HepG2 (cell line): ENCODE measurements around the gene IQSEC1. TPM values are rescaled to one million over a fixed set of nuclear protein-coding genes. Genes with fewer than 3 reads are reported as not detected.

Experiments
- ADNP ChIP-seq: sonication (generic); formaldehyde crosslinking; IDR thresholded peaks from 2 replicates; pipeline ENCODE4 v1.4.0; 2020; ENCODE audit warnings: missing genetic modification reagents
- ATF3 ChIP-seq: sonication (generic); formaldehyde crosslinking; IDR thresholded peaks from 2 replicates; pipeline ENCODE4 v1.4.0; 2020; ENCODE audit warnings: missing genetic modification reagents
- CBX2 ChIP-seq, 2 experiments: fragments of 200-600 bp in 1 of 2; sonication (generic); formaldehyde crosslinking in 1 of 2; IDR thresholded peaks; 2 replicates each; pipeline versions ENCODE4 v1.7.0 to v1.8.1; 2018 to 2022; ENCODE audit warnings: low read depth in 2 of 2, low read length in 1 of 2, mild to moderate bottlenecking in 1 of 2, missing genetic modification reagents in 1 of 2
- DPF2 ChIP-seq: sonication (generic); formaldehyde crosslinking; IDR thresholded peaks from 2 replicates; pipeline ENCODE4 v1.4.0; 2020; ENCODE audit warnings: mild to moderate bottlenecking, low read depth, missing genetic modification reagents, borderline replicate concordance
- EP300 ChIP-seq, 3 experiments: sonication (generic) in 1 of 3; formaldehyde crosslinking in 1 of 3; IDR thresholded peaks; 2 replicates each; pipeline versions ENCODE4 v1.5.1 to v1.6.1; 2011 to 2020; ENCODE audit warnings: low read depth in 2 of 3, low read length in 2 of 3, borderline replicate concordance in 1 of 3, improper control_type of control experiment in 1 of 3, mild to moderate bottlenecking in 1 of 3, missing genetic modification reagents in 1 of 3, moderate library complexity in 1 of 3
- KDM4B ChIP-seq: sonication (generic); formaldehyde crosslinking; IDR thresholded peaks from 2 replicates; pipeline ENCODE4 v1.4.0; 2020; ENCODE audit warnings: missing genetic modification reagents
- NFYC ChIP-seq: IDR thresholded peaks from 2 replicates; pipeline ENCODE4 v1.6.1; 2016; ENCODE audit warnings: missing genetic modification reagents, missing compliant biosample characterization
- SATB2 ChIP-seq: sonication (generic); formaldehyde crosslinking; IDR thresholded peaks from 2 replicates; pipeline ENCODE4 v1.5.0; 2020; ENCODE audit warnings: missing genetic modification reagents
- ZNF451 ChIP-seq: sonication (generic); formaldehyde crosslinking; IDR thresholded peaks from 2 replicates; pipeline ENCODE4 v1.5.0; 2020; ENCODE audit warnings: mild to moderate bottlenecking, missing genetic modification reagents
- ZNF550 ChIP-seq: sonication (generic); formaldehyde crosslinking; IDR thresholded peaks from 2 replicates; pipeline ENCODE4 v1.4.0; 2020; ENCODE audit warnings: mild to moderate bottlenecking, missing genetic modification reagents, borderline replicate concordance
- ZNF747 ChIP-seq: sonication (generic); formaldehyde crosslinking; IDR thresholded peaks from 2 replicates; pipeline ENCODE4 v1.8.1; 2023; ENCODE audit warnings: missing genetic modification reagents, mild to moderate bottlenecking, borderline replicate concordance
- ZNF800 ChIP-seq: sonication (generic); formaldehyde crosslinking; IDR thresholded peaks from 2 replicates; pipeline ENCODE4 v1.4.0; 2020; ENCODE audit warnings: missing genetic modification reagents
- ZNF891 ChIP-seq: sonication (generic); formaldehyde crosslinking; IDR thresholded peaks from 2 replicates; pipeline ENCODE4 v1.5.0; 2020; ENCODE audit warnings: mild to moderate bottlenecking, missing genetic modification reagents
- polyA plus RNA-seq, 8 experiments: library from polyadenylated mRNA; depleted of rRNA in 3 of 8; stranded (reverse) in 7 of 8; unstranded in 1 of 8; fragments of >200 nt; fragmentation: Illumina TruSeq in 4 of 8; extraction: Trizol in 4 of 8; gene quantifications; 2 replicates each; pipeline versions ENCODE4 v1.2.1 to v1.2.3, GENCODE V29; 2011 to 2016; ENCODE audit warnings: low read depth in 4 of 8, missing spikeins in 1 of 8, mixed read lengths in 1 of 8; ENCODE audit not compliant: insufficient read depth in 1 of 8
- total RNA-seq, 5 experiments: library from RNA; depleted of rRNA; stranded (reverse); fragments of >200 nt; fragmentation: Illumina TruSeq; extraction: Trizol; gene quantifications; 2 replicates each; pipeline ENCODE4 v1.2.3, GENCODE V29; 2016; ENCODE audit warnings: low read depth in 1 of 5
- TF ChIP-seq, protein P1 (sequence below): sonication (generic); formaldehyde crosslinking; IDR thresholded peaks from 2 replicates; pipeline ENCODE4 v1.4.0; 2020; ENCODE audit warnings: missing genetic modification reagents, mild to moderate bottlenecking, borderline replicate concordance
- TF ChIP-seq, protein P2 (sequence below): sonication (generic); formaldehyde crosslinking; IDR thresholded peaks from 2 replicates; pipeline ENCODE4 v1.5.0; 2020; ENCODE audit warnings: mild to moderate bottlenecking, missing genetic modification reagents
- TF ChIP-seq, protein P3 (sequence below): sonication (generic); formaldehyde crosslinking; IDR thresholded peaks from 2 replicates; pipeline ENCODE4 v1.5.0; 2020; ENCODE audit warnings: missing genetic modification reagents
- TF ChIP-seq, protein P4 (sequence below): sonication (generic); formaldehyde crosslinking; IDR thresholded peaks from 2 replicates; pipeline ENCODE4 v1.4.0; 2020; ENCODE audit warnings: missing genetic modification reagents, borderline replicate concordance

IQSEC1 gene
- total and polyA plus RNA-seq, 2 of the 13 experiments (the other 11 are each of a cell fraction or from before 2014, with no cell fraction given) = 17.4 to 20.2 TPM

DNA sequence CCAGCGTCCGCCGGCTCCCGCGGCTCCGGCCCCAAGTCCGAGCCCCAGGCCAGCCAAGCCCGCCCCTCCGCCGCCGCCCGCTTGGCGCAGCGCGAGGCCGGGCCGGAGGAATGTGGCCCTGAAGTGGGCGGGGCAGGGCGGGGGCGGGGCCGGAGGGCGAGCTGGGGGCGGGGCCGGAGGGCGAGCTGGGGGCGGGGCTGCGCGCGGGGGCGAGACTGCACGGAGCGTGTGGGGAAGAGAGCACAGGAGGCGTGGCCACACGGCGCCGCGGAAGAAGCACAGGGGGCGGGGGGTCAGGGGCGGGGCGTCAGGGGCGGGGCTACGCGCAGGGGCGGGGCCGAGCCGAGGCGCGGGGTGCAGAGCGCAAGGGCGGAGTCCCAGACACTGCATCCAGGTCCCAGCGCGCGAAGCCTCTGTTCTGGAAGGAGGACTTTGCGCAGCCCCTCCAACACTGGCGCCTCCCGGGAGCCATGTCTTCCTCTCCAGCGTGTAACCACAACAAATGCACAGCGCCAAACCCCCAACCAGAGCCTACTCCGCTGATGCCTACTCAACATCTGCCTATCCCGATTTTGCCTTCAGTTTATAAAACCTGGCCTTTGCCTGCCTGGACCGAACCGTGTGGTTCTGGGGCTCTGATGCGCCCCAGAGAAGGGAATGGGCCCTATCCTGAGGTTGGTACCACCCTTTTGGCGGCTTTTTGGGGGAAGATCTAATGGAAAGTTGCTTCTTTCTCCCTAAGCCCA is 105.5 kb downstream of the IQSEC1 start (continued):
- no peak for TF ChIP-seq ZNF891 (CRISPR knock-in tag)
- no peak for TF ChIP-seq SATB2
- no peak for TF ChIP-seq ZNF747 (CRISPR knock-in tag)
- TF ChIP-seq, protein P1, sequence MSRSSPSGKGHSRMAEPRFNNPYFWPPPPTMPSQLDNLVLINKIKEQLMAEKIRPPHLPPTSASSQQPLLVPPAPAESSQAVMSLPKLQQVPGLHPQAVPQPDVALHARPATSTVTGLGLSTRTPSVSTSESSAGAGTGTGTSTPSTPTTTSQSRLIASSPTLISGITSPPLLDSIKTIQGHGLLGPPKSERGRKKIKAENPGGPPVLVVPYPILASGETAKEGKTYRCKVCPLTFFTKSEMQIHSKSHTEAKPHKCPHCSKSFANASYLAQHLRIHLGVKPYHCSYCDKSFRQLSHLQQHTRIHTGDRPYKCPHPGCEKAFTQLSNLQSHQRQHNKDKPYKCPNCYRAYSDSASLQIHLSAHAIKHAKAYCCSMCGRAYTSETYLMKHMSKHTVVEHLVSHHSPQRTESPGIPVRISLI (CRISPR knock-in tag) = no peak
- TF ChIP-seq, protein P2, sequence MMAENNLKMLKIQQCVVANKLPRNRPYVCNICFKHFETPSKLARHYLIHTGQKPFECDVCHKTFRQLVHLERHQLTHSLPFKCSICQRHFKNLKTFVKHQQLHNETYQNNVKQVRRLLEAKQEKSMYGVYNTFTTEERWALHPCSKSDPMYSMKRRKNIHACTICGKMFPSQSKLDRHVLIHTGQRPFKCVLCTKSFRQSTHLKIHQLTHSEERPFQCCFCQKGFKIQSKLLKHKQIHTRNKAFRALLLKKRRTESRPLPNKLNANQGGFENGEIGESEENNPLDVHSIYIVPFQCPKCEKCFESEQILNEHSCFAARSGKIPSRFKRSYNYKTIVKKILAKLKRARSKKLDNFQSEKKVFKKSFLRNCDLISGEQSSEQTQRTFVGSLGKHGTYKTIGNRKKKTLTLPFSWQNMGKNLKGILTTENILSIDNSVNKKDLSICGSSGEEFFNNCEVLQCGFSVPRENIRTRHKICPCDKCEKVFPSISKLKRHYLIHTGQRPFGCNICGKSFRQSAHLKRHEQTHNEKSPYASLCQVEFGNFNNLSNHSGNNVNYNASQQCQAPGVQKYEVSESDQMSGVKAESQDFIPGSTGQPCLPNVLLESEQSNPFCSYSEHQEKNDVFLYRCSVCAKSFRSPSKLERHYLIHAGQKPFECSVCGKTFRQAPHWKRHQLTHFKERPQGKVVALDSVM = no peak
- no peak for TF ChIP-seq ADNP
- TF ChIP-seq DPF2 (CRISPR knock-in tag) = no peak
- no peak for TF ChIP-seq ZNF451 (CRISPR knock-in tag)
- TF ChIP-seq, protein P3, sequence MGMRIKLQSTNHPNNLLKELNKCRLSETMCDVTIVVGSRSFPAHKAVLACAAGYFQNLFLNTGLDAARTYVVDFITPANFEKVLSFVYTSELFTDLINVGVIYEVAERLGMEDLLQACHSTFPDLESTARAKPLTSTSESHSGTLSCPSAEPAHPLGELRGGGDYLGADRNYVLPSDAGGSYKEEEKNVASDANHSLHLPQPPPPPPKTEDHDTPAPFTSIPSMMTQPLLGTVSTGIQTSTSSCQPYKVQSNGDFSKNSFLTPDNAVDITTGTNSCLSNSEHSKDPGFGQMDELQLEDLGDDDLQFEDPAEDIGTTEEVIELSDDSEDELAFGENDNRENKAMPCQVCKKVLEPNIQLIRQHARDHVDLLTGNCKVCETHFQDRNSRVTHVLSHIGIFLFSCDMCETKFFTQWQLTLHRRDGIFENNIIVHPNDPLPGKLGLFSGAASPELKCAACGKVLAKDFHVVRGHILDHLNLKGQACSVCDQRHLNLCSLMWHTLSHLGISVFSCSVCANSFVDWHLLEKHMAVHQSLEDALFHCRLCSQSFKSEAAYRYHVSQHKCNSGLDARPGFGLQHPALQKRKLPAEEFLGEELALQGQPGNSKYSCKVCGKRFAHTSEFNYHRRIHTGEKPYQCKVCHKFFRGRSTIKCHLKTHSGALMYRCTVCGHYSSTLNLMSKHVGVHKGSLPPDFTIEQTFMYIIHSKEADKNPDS (CRISPR knock-in tag) = no peak
- TF ChIP-seq ZNF800 (CRISPR knock-in tag) = 0 out of 2 replicates have a peak, but pooled peaks have one; percentile 28
- peak in 1 of 2 experiments; percentile 15; a peak in 1 of 4 replicates for TF ChIP-seq EP300 (IDR thresholded peaks at IDR 0.05; ENCODE audit: low read depth in 2 of 2, low read length in 2 of 2)
- no peak for TF ChIP-seq EP300 (CRISPR knock-in tag; IDR thresholded peaks at IDR 0.05; ENCODE audit: borderline replicate concordance)
- no peak for TF ChIP-seq ZNF550 (CRISPR knock-in tag)
- no peak for TF ChIP-seq KDM4B (CRISPR knock-in tag)
- TF ChIP-seq ATF3 (CRISPR knock-in tag) = no peak
- no peak for TF ChIP-seq CBX2 (IDR thresholded peaks at IDR 0.05; ENCODE audit: low read depth, low read length)
- TF ChIP-seq CBX2 (CRISPR knock-in tag; IDR thresholded peaks at IDR 0.05; ENCODE audit: low read depth) = no peak
- TF ChIP-seq NFYC (CRISPR knock-in tag) = no peak
- TF ChIP-seq, protein P4, sequence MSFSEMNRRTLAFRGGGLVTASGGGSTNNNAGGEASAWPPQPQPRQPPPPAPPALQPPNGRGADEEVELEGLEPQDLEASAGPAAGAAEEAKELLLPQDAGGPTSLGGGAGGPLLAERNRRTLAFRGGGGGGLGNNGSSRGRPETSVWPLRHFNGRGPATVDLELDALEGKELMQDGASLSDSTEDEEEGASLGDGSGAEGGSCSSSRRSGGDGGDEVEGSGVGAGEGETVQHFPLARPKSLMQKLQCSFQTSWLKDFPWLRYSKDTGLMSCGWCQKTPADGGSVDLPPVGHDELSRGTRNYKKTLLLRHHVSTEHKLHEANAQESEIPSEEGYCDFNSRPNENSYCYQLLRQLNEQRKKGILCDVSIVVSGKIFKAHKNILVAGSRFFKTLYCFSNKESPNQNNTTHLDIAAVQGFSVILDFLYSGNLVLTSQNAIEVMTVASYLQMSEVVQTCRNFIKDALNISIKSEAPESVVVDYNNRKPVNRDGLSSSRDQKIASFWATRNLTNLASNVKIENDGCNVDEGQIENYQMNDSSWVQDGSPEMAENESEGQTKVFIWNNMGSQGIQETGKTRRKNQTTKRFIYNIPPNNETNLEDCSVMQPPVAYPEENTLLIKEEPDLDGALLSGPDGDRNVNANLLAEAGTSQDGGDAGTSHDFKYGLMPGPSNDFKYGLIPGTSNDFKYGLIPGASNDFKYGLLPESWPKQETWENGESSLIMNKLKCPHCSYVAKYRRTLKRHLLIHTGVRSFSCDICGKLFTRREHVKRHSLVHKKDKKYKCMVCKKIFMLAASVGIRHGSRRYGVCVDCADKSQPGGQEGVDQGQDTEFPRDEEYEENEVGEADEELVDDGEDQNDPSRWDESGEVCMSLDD = no peak
